WTC11 (cell line): ENCODE measurements around the gene NR1I2. TPM values are rescaled to one million over a fixed set of nuclear protein-coding genes. Genes with fewer than 3 reads are reported as not detected.

ENCODE experiments used
- ATAC-seq: fragments of 200-7000 bp; cut with Tn5 transposase; 2 replicates; pipeline ENCODE4 v1.10.0; 2021; ENCODE audit warnings: mild to moderate bottlenecking, moderate library complexity
- CTCF ChIA-PET: fragments of 300-600 bp; sonication (Branson Sonifier 250); formaldehyde crosslinking; loops from one replicate; lab custom pipeline; 2021; ENCODE audit warnings: antibody characterized with exemption; lab: Charles Lee
- POLR2A ChIA-PET: fragments of 350-600 bp; sonication (Branson Sonifier 250); formaldehyde crosslinking; loops from one replicate; lab custom pipeline; 2021; ENCODE audit warnings: antibody characterized with exemption; lab: Charles Lee
- DNase-seq: peaks from one replicate; pipeline ENCODE4 v3.0.0; 2021; ENCODE audit warnings: low spot score
- H3K27ac Mint-ChIP-seq: 2 replicates; pipeline ENCODE4 v1.8.0; 2021; ENCODE audit warnings: mixed read lengths
- H3K27me3 Mint-ChIP-seq: 2 replicates; pipeline ENCODE4 v1.8.0; 2021; ENCODE audit warnings: low read depth, mild to moderate bottlenecking, moderate library complexity, mixed read lengths
- H3K36me3 Mint-ChIP-seq: 2 replicates; pipeline ENCODE4 v1.8.0; 2021; ENCODE audit warnings: mixed read lengths
- H3K4me1 Mint-ChIP-seq: 2 replicates; pipeline ENCODE4 v1.8.0; 2022; ENCODE audit warnings: mixed read lengths
- H3K4me3 Mint-ChIP-seq: 2 replicates; pipeline ENCODE4 v1.8.0; 2021; ENCODE audit warnings: mild to moderate bottlenecking, moderate library complexity, mixed read lengths
- H3K9me3 Mint-ChIP-seq: 2 replicates; pipeline ENCODE4 v1.8.0; 2021; ENCODE audit warnings: mixed read lengths
- AFF4 ChIP-seq: sonication (generic); formaldehyde crosslinking; IDR thresholded peaks from 2 replicates; pipeline ENCODE4 v1.8.1; 2023; ENCODE audit warnings: mild to moderate bottlenecking, missing genetic modification reagents, borderline replicate concordance
- CBFB ChIP-seq: sonication (generic); formaldehyde crosslinking; IDR thresholded peaks from 2 replicates; pipeline ENCODE4 v1.8.1; 2022; ENCODE audit warnings: mild to moderate bottlenecking, low read depth, missing genetic modification reagents
- CREB1 ChIP-seq: sonication (generic); formaldehyde crosslinking; IDR thresholded peaks from 2 replicates; pipeline ENCODE4 v1.8.0; 2023; ENCODE audit warnings: mild to moderate bottlenecking, missing genetic modification reagents
- ESRRA ChIP-seq: sonication (generic); formaldehyde crosslinking; IDR thresholded peaks from 2 replicates; pipeline ENCODE4 v1.8.1; 2022; ENCODE audit warnings: mild to moderate bottlenecking, missing genetic modification reagents, borderline replicate concordance
- HMGA2 ChIP-seq: fragments of 250-450 bp; sonication (Bioruptor Pico); IDR thresholded peaks from 2 replicates; pipeline ENCODE4 v1.4.0; 2021; ENCODE audit warnings: mild to moderate bottlenecking, moderate library complexity
- MXD4 ChIP-seq: fragments of 250-450 bp; sonication (Bioruptor Pico); IDR thresholded peaks from 2 replicates; pipeline ENCODE4 v1.8.0; 2021; ENCODE audit warnings: mild to moderate bottlenecking, moderate library complexity, borderline replicate concordance
- MYBL2 ChIP-seq: sonication (generic); formaldehyde crosslinking; IDR thresholded peaks from 2 replicates; pipeline ENCODE4 v1.8.1; 2023; ENCODE audit warnings: mild to moderate bottlenecking, moderate library complexity, missing genetic modification reagents
- PRRX2 ChIP-seq: fragments of 250-450 bp; sonication (Bioruptor Pico); IDR thresholded peaks from 2 replicates; pipeline ENCODE4 v1.8.0; 2021; ENCODE audit warnings: mild to moderate bottlenecking
- SMAD3 ChIP-seq: sonication (generic); formaldehyde crosslinking; IDR thresholded peaks from 2 replicates; pipeline ENCODE4 v1.8.0; 2022; ENCODE audit warnings: missing genetic modification reagents, mild to moderate bottlenecking, borderline replicate concordance
- SOX15 ChIP-seq: fragments of 250-450 bp; sonication (Bioruptor Pico); IDR thresholded peaks from 2 replicates; pipeline ENCODE4 v1.9.0; 2021; ENCODE audit warnings: mild to moderate bottlenecking
- TEAD1 ChIP-seq: sonication (generic); formaldehyde crosslinking; IDR thresholded peaks from 2 replicates; pipeline ENCODE4 v1.8.0; 2022; ENCODE audit warnings: mild to moderate bottlenecking, missing genetic modification reagents
- TEAD4 ChIP-seq: sonication (generic); formaldehyde crosslinking; IDR thresholded peaks from 2 replicates; pipeline ENCODE4 v1.8.0; 2022; ENCODE audit warnings: mild to moderate bottlenecking, missing genetic modification reagents
- ZBTB21 ChIP-seq: sonication (generic); formaldehyde crosslinking; IDR thresholded peaks from 2 replicates; pipeline ENCODE4 v1.8.1; 2023; ENCODE audit warnings: mild to moderate bottlenecking, missing genetic modification reagents, borderline replicate concordance
- ZNF263 ChIP-seq: sonication (generic); formaldehyde crosslinking; IDR thresholded peaks from 2 replicates; pipeline ENCODE4 v1.8.1; 2022; ENCODE audit warnings: low read depth, mild to moderate bottlenecking, moderate library complexity, missing genetic modification reagents
- ZNF416 ChIP-seq: fragments of 250-450 bp; sonication (Bioruptor Pico); IDR thresholded peaks from 2 replicates; pipeline ENCODE4 v1.9.0; 2021; ENCODE audit warnings: mild to moderate bottlenecking, inconsistent platforms
- ZNF512 ChIP-seq: sonication (generic); formaldehyde crosslinking; IDR thresholded peaks from 2 replicates; pipeline ENCODE4 v1.8.1; 2022; ENCODE audit warnings: missing genetic modification reagents, borderline replicate concordance
- total RNA-seq: library from RNA; stranded (reverse); gene quantifications from 3 replicates; pipeline ENCODE4 v1.2.3, GENCODE V29; 2021
- TF ChIP-seq, protein P1 (sequence below): fragments of 250-450 bp; sonication (Bioruptor Pico); IDR thresholded peaks from 2 replicates; pipeline ENCODE4 v1.9.0; 2021; ENCODE audit warnings: mild to moderate bottlenecking
- TF ChIP-seq, protein P2 (sequence below): sonication (generic); formaldehyde crosslinking; IDR thresholded peaks from 2 replicates; pipeline ENCODE4 v1.8.0; 2023; ENCODE audit warnings: missing genetic modification reagents
- TF ChIP-seq, protein P3 (sequence below): fragments of 250-450 bp; sonication (Bioruptor Pico); IDR thresholded peaks from 2 replicates; pipeline ENCODE4 v1.9.0; 2021; ENCODE audit warnings: mild to moderate bottlenecking, borderline replicate concordance
- TF ChIP-seq, protein P4 (sequence below): sonication (generic); formaldehyde crosslinking; IDR thresholded peaks from 2 replicates; pipeline ENCODE4 v1.8.1; 2023; ENCODE audit warnings: mild to moderate bottlenecking, missing genetic modification reagents

The NR1I2 gene
- total RNA-seq, 1 experiment from 2014 or later, result 1.7 TPM

- TF ChIP-seq PRRX2, result no peak
- no peak for TF ChIP-seq ZNF416 (CRISPR knock-in tag)
- TF ChIP-seq TEAD4 (CRISPR knock-in tag), result no peak
- TF ChIP-seq HMGA2 (CRISPR knock-in tag), result no peak
- TF ChIP-seq MXD4 (CRISPR knock-in tag), result no peak
- TF ChIP-seq, protein P1, sequence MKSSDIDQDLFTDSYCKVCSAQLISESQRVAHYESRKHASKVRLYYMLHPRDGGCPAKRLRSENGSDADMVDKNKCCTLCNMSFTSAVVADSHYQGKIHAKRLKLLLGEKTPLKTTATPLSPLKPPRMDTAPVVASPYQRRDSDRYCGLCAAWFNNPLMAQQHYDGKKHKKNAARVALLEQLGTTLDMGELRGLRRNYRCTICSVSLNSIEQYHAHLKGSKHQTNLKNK (CRISPR knock-in tag), result no peak
- no peak for TF ChIP-seq ESRRA (CRISPR knock-in tag)
- TF ChIP-seq AFF4 (CRISPR knock-in tag), result no peak
- no peak for TF ChIP-seq CBFB (CRISPR knock-in tag)
These were observed 48.1 kb upstream of the NR1I2 start (continued) for GRCh38 chr3:119733812-119734211.

DNA sequence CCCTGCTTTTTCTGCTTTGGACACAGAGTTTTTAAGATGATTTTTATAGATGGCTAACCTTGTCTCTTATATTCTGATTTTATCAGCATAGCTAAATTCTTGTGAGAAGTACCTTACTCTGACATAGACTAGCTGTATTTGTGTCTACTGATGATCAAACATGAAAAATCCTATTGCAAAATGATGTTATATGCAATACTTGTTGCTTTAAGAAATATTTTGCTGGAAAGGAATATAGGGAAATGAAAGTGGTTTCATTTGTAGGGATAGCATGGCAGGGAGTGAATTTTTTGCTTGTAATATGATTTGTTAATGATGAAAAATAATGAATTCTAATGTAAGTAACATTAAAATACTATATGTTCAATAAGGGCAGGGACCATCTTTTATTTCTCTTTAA, 43.2 kb upstream of the NR1I2 start:
- no peak overlapping the region for H3K4me3 Mint-ChIP-seq

GRCh38 chr3:119741657-119742590, 40.0 kb upstream of the NR1I2 start:
- no peak for ATAC-seq
- no peaks in the 10 kb centered on the region for H3K4me1 Mint-ChIP-seq
- no peak overlapping the region for H3K27ac Mint-ChIP-seq
- no peak for TF ChIP-seq ZNF512 (CRISPR knock-in tag)
- TF ChIP-seq SOX15, result no peak
- TF ChIP-seq, protein P2, sequence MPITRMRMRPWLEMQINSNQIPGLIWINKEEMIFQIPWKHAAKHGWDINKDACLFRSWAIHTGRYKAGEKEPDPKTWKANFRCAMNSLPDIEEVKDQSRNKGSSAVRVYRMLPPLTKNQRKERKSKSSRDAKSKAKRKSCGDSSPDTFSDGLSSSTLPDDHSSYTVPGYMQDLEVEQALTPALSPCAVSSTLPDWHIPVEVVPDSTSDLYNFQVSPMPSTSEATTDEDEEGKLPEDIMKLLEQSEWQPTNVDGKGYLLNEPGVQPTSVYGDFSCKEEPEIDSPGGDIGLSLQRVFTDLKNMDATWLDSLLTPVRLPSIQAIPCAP, result no peak
- no peak for TF ChIP-seq SMAD3 (CRISPR knock-in tag)
- TF ChIP-seq TEAD1, result no peak
- TF ChIP-seq, protein P3, sequence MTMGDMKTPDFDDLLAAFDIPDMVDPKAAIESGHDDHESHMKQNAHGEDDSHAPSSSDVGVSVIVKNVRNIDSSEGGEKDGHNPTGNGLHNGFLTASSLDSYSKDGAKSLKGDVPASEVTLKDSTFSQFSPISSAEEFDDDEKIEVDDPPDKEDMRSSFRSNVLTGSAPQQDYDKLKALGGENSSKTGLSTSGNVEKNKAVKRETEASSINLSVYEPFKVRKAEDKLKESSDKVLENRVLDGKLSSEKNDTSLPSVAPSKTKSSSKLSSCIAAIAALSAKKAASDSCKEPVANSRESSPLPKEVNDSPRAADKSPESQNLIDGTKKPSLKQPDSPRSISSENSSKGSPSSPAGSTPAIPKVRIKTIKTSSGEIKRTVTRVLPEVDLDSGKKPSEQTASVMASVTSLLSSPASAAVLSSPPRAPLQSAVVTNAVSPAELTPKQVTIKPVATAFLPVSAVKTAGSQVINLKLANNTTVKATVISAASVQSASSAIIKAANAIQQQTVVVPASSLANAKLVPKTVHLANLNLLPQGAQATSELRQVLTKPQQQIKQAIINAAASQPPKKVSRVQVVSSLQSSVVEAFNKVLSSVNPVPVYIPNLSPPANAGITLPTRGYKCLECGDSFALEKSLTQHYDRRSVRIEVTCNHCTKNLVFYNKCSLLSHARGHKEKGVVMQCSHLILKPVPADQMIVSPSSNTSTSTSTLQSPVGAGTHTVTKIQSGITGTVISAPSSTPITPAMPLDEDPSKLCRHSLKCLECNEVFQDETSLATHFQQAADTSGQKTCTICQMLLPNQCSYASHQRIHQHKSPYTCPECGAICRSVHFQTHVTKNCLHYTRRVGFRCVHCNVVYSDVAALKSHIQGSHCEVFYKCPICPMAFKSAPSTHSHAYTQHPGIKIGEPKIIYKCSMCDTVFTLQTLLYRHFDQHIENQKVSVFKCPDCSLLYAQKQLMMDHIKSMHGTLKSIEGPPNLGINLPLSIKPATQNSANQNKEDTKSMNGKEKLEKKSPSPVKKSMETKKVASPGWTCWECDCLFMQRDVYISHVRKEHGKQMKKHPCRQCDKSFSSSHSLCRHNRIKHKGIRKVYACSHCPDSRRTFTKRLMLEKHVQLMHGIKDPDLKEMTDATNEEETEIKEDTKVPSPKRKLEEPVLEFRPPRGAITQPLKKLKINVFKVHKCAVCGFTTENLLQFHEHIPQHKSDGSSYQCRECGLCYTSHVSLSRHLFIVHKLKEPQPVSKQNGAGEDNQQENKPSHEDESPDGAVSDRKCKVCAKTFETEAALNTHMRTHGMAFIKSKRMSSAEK (CRISPR knock-in tag), result no peak
- TF ChIP-seq, protein P4, sequence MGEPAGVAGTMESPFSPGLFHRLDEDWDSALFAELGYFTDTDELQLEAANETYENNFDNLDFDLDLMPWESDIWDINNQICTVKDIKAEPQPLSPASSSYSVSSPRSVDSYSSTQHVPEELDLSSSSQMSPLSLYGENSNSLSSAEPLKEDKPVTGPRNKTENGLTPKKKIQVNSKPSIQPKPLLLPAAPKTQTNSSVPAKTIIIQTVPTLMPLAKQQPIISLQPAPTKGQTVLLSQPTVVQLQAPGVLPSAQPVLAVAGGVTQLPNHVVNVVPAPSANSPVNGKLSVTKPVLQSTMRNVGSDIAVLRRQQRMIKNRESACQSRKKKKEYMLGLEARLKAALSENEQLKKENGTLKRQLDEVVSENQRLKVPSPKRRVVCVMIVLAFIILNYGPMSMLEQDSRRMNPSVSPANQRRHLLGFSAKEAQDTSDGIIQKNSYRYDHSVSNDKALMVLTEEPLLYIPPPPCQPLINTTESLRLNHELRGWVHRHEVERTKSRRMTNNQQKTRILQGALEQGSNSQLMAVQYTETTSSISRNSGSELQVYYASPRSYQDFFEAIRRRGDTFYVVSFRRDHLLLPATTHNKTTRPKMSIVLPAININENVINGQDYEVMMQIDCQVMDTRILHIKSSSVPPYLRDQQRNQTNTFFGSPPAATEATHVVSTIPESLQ (CRISPR knock-in tag), result no peak

More for the DNA sequence above, 43.2 kb upstream of the NR1I2 start:
- TF ChIP-seq ZNF263 (CRISPR knock-in tag), result no peak
- TF ChIP-seq ZNF416 (CRISPR knock-in tag), result no peak
- no peak for TF ChIP-seq MYBL2
- TF ChIP-seq ZBTB21, result no peak
- no peak for TF ChIP-seq CREB1 (CRISPR knock-in tag)
- ChIA-PET CTCF (no interaction called here), POLR2A (no interaction called here)
- Mint-ChIP-seq H3K27ac (no peak overlapping the region), H3K4me1 (no peaks in the 10 kb centered on the region), H3K36me3 (no peaks in the 10 kb centered on the region), H3K27me3 (no peaks in the 10 kb centered on the region), H3K9me3 (no peaks in the 10 kb centered on the region)
- no peak for DNase-seq
- no peak for ATAC-seq

More at GRCh38 chr3:119741657-119742590, 40.0 kb upstream of the NR1I2 start:
- H3K36me3 Mint-ChIP-seq, result no peaks in the 10 kb centered on the region
- POLR2A ChIA-PET, result no interaction called here
- no peak for DNase-seq
- H3K9me3 Mint-ChIP-seq, result no peaks in the 10 kb centered on the region
- H3K4me3 Mint-ChIP-seq, result no peak overlapping the region
- H3K27me3 Mint-ChIP-seq, result no peaks in the 10 kb centered on the region
- CTCF ChIA-PET, result interaction anchor here (0.7 to 2.4 kb wide), 10 partner anchors 9 to 449 kb away, joined by 3 to 12 read pairs (median 4); no protein-coding TSS in a partner anchor
